Mucosa of descending colon (tissue), 3 donors: ENCODE measurements around the gene MS4A6A. TPM values are rescaled to one million over a fixed set of nuclear protein-coding genes. Genes with fewer than 3 reads are reported as not detected.
"Not testable (repeated sequence)": the region's sequence is repeated elsewhere in the genome, so short reads cannot be mapped to it uniquely, and the experiment has no call there.

Experiments
- ATAC-seq: fragments of 200-7000 bp; cut with Tn5 transposase; one replicate; pipeline ENCODE4 v1.9.1; 2020; ENCODE audit warnings: mild to moderate bottlenecking, moderate library complexity
- DNase-seq, 3 donors: peaks; one replicate each; pipeline ENCODE4 v3.0.0-alpha.2; 2020
- H3K36me3 ChIP-seq: fragments of 200-600 bp; one replicate; pipeline ENCODE4 v1.8.0; 2021; ENCODE audit warnings: low read depth, mild to moderate bottlenecking
- H3K4me1 ChIP-seq: fragments of 200-600 bp; one replicate; pipeline ENCODE4 v1.8.0; 2021; ENCODE audit warnings: low read depth, mild to moderate bottlenecking
- H3K4me3 ChIP-seq: fragments of 200-600 bp; one replicate; pipeline ENCODE4 v1.8.0; 2021; ENCODE audit warnings: mild to moderate bottlenecking
- H3K9me3 ChIP-seq: fragments of 200-600 bp; one replicate; pipeline ENCODE4 v1.8.0; 2021; ENCODE audit warnings: mild to moderate bottlenecking
- intact Hi-C, 2 donors: fragments of 100-400 bp; cut with DNase I in 1 of 2; cut with micrococcal nuclease in 1 of 2; formaldehyde crosslinking; loops; one replicate each; pipeline versions ENCODE4 v1.11.0 to v1.11.1; 2022; cut with DNase I, micrococcal nuclease
- total RNA-seq, 3 donors: library from RNA; stranded (reverse); fragmentation: NEBNext Ultra II Directional in 2 of 3; extraction: Animal tissue kit (Norgen Biotek cat#: 25700) in 2 of 3; gene quantifications; one replicate each; pipeline versions ENCODE4 v1.2.1 to v1.2.4, GENCODE V29; 2021 to 2023
- TF ChIP-seq, protein P1 (sequence below): fragments of 200-600 bp; IDR thresholded peaks from one replicate; pipeline ENCODE4 v1.8.0; 2022; ENCODE audit warnings: antibody characterized with exemption, mild to moderate bottlenecking
- donor health status: DM: no; HTN: no; CAD: no; lungs with moderate emphysema.
- donor health status: DM: no; HTN: no; CAD: no.
- donor health status: DM: no; HTN: yes; CAD: no.

MS4A6A gene
- total RNA-seq, 3 donors from 2014 or later = 21.0 to 87.2 (median 85.8) TPM

- intact Hi-C loops = no loop called here
- no peak for ATAC-seq
These were observed 21.1 kb downstream of the MS4A6A start for GRCh38 chr11:60161766-60162165.

GRCh38 chr11:60161107-60161506 is 21.8 kb downstream of the MS4A6A start:
- H3K9me3 ChIP-seq = no peaks in the 10 kb centered on the region
- DNase-seq (no peak), ATAC-seq (no peak)
- no peaks in the 10 kb centered on the region for H3K36me3 ChIP-seq
- no peaks in the 10 kb centered on the region for H3K4me1 ChIP-seq
- H3K4me3 ChIP-seq = no peak overlapping the region
- intact Hi-C loops = no loop called here
- TF ChIP-seq, protein P1, sequence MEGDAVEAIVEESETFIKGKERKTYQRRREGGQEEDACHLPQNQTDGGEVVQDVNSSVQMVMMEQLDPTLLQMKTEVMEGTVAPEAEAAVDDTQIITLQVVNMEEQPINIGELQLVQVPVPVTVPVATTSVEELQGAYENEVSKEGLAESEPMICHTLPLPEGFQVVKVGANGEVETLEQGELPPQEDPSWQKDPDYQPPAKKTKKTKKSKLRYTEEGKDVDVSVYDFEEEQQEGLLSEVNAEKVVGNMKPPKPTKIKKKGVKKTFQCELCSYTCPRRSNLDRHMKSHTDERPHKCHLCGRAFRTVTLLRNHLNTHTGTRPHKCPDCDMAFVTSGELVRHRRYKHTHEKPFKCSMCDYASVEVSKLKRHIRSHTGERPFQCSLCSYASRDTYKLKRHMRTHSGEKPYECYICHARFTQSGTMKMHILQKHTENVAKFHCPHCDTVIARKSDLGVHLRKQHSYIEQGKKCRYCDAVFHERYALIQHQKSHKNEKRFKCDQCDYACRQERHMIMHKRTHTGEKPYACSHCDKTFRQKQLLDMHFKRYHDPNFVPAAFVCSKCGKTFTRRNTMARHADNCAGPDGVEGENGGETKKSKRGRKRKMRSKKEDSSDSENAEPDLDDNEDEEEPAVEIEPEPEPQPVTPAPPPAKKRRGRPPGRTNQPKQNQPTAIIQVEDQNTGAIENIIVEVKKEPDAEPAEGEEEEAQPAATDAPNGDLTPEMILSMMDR = no peak

More at GRCh38 chr11:60161766-60162165, 21.1 kb downstream of the MS4A6A start:
- no peak for DNase-seq
- Histone ChIP-seq H3K4me1 (no peaks in the 10 kb centered on the region), H3K4me3 (no peak overlapping the region), H3K36me3 (no peaks in the 10 kb centered on the region), H3K9me3 (no peaks in the 10 kb centered on the region)
- TF ChIP-seq, protein P1 = no peak

DNA sequence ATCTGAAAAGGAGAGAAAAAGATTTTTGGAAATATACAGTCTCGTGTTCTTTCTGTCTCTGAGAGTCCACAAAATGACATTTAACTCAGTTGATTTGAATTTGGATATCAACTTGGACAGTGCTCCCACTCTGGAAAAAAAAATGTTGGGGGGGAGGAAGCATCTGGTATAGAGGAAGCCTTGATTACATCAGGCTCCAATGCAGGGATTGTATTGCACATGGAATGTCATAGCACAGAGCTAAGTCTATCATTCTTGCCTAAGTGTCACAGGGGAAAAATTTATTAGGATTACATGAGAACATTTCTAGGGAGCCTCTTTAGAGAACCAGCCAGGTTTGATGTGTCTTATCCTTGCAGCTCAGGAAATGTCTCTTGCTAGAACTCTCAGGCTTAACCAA is 23.0 kb downstream of the MS4A6A start:
- H3K36me3 ChIP-seq = no peaks in the 10 kb centered on the region
- no peaks in the 10 kb centered on the region for H3K4me1 ChIP-seq
- no peak for ATAC-seq
- no peak overlapping the region for H3K4me3 ChIP-seq
- intact Hi-C loops = no loop called here
- no peaks in the 10 kb centered on the region for H3K9me3 ChIP-seq
- no peak for DNase-seq
- TF ChIP-seq, protein P1 = no peak

- no peak overlapping the region for H3K4me3 ChIP-seq
- H3K9me3 ChIP-seq = no peaks in the 10 kb centered on the region
- DNase-seq (no peak), ATAC-seq (no peak)
- intact Hi-C loops = no loop called here
- TF ChIP-seq, protein P1 = no peak
- H3K4me1 ChIP-seq = no peaks in the 10 kb centered on the region
- no peaks in the 10 kb centered on the region for H3K36me3 ChIP-seq
These were observed 23.6 kb downstream of the MS4A6A start for GRCh38 chr11:60159284-60159683.

DNA sequence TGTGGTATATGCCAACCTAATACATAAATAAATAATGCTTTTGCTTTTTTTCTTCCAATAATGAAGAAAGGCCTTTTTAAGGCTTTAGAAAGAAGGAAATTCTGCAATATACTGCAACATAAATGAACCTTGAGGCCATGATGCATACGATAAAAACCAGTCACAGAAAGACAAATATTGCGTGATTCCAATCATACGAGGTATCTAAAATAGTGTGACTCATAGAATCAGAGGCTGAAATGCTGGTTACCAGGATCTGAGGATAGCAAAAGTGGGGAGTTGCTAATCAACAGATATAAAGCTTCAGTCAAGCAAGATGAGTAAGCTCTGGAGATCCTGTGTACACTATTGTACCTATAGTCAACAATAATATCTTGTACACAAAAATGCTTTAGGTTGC is 24.2 kb downstream of the MS4A6A start:
- TF ChIP-seq, protein P1 = no peak
- Histone ChIP-seq H3K36me3 (no peaks in the 10 kb centered on the region), H3K9me3 (no peaks in the 10 kb centered on the region), H3K4me1 (no peaks in the 10 kb centered on the region), H3K4me3 (no peak overlapping the region)
- ATAC-seq (no peak), DNase-seq (no peak)
- intact Hi-C loops = no loop called here

DNA sequence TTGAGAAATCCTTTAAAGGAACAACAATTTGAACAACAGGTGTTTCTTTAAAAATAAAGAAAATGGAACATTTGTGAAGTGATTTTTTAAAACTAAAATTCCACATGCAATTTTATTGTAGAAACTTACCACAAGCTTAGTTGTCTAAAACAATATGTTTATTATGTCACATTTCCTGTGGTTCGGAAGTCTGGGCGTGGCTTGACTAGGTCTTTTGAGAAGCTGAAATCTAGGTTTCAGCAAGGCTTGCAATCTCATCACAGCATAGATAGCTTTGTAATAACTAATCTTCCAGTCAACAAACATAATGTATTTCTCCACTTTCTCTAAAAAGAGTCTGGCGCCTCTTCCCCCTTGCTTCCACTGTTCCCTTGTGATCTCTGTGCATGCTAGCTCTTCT is 27.0 kb downstream of the MS4A6A start:
- no peak for DNase-seq
- TF ChIP-seq, protein P1 = no peak
- Histone ChIP-seq H3K36me3 (no peaks in the 10 kb centered on the region), H3K9me3 (no peaks in the 10 kb centered on the region), H3K4me3 (no peak overlapping the region), H3K4me1 (no peaks in the 10 kb centered on the region)
- intact Hi-C loops = no loop called here
- ATAC-seq = no peak

DNA sequence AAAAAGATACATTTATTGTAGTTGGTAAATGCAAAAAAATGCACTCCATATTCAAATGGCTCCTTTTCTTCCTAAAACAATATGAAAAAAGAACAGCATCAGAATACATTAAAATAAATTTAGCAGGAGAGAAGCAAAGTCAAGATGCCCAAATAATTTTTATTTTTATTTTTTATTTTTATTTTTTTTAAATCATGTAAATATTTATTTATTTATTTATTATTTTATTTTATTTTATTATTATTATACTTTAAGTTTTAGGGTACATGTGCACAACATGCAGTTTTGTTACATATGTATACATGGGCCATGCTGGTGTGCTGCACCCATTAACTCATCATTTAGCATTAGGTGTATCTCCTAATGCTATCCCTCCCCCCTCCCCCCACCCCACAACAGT is 30.2 kb downstream of the MS4A6A start:
- intact Hi-C loops, H3K4me1 ChIP-seq: not testable (repeated sequence)

More for the DNA sequence above, 30.2 kb downstream of the MS4A6A start:
- not testable (repeated sequence) for DNase-seq, H3K36me3 ChIP-seq, H3K4me3 ChIP-seq, ATAC-seq, H3K9me3 ChIP-seq
